Gastrocnemius medialis (tissue), 4 donors: ENCODE results near the gene BLOC1S4. TPM values are rescaled to one million over a fixed set of nuclear protein-coding genes. Genes with fewer than 3 reads are reported as not detected.

Experiments used
- ATAC-seq, 2 donors: fragments of 150-250 bp; one replicate each; pipeline ENCODE4 v1.9.1; 2016
- DNase-seq, 2 donors: peaks; one replicate each; pipeline ENCODE4 v3.0.0-alpha.2; 2019
- H3K27ac ChIP-seq, 4 donors: fragments of 200-600 bp; sonication (generic); 1 replicate in 1 of 4; 2 replicates in 3 of 4; pipeline ENCODE4 v1.5.1; 2016 to 2018; ENCODE audit warnings: mild to moderate bottlenecking in 2 of 4, moderate library complexity in 1 of 4
- H3K27me3 ChIP-seq, 3 donors: fragments of 200-600 bp; sonication (generic) in 2 of 3; 1 replicate in 1 of 3; 2 replicates in 2 of 3; pipeline versions ENCODE4 v1.5.1 to v1.6.0; 2016 to 2019; ENCODE audit warnings: mild to moderate bottlenecking in 1 of 3, moderate library complexity in 1 of 3
- H3K36me3 ChIP-seq, 2 donors: fragments of 200-600 bp; sonication (generic) in 1 of 2; one replicate each; pipeline ENCODE4 v1.5.1; 2017 to 2018
- H3K4me1 ChIP-seq, 2 donors: fragments of 200-600 bp; sonication (generic) in 1 of 2; one replicate each; pipeline ENCODE4 v1.5.1; 2016 to 2017; ENCODE audit warnings: mild to moderate bottlenecking in 2 of 2
- H3K4me3 ChIP-seq, 4 donors: fragments of 200-600 bp; sonication (generic) in 3 of 4; 1 replicate in 1 of 4; 2 replicates in 3 of 4; pipeline ENCODE4 v1.5.1; 2016 to 2019; ENCODE audit warnings: mild to moderate bottlenecking in 2 of 4
- H3K9me3 ChIP-seq, 3 donors: fragments of 200-600 bp; sonication (generic) in 2 of 3; 1 replicate in 1 of 3; 2 replicates in 2 of 3; pipeline ENCODE4 v1.5.1; 2016 to 2019
- POLR2A ChIP-seq, 2 donors: fragments of 450-650 bp; IDR thresholded peaks; one replicate each; pipeline ENCODE4 v1.6.1; 2017; ENCODE audit warnings: antibody characterized with exemption in 2 of 2, mild to moderate bottlenecking in 2 of 2, moderate library complexity in 2 of 2
- in situ Hi-C, 4 donors: fragments of 200-750 bp; cut with MboI; loops; one replicate each; pipeline versions ENCODE4 v1.15.0 to v1.8.0; 2017; ENCODE audit warnings: low sequenced_read_pairs in 4 of 4
- intact Hi-C: fragments of 100-400 bp; cut with DNase I; formaldehyde crosslinking; loops from one replicate; pipeline ENCODE4 v1.15.1; 2023; ENCODE audit warnings: low total_unique reads
- total RNA-seq, 4 donors: library from RNA; depleted of rRNA; stranded (reverse); fragments of >200 nt; gene quantifications; one replicate each; pipeline versions ENCODE4 v1.1.0 to v1.2.3, GENCODE V29; 2016
- TF ChIP-seq, protein P1 (sequence below), 5 experiments: fragments of 450-650 bp in 3 of 5; fragments of 200-600 bp in 2 of 5; sonication (generic) in 2 of 5; IDR thresholded peaks in 4 of 5; conservative IDR thresholded peaks in 1 of 5; 1 replicate in 4 of 5; 2 replicates in 1 of 5; pipeline ENCODE4 v1.5.1; 2016 to 2019; ENCODE audit warnings: antibody characterized with exemption in 5 of 5, mild to moderate bottlenecking in 3 of 5, moderate library complexity in 3 of 5

Gene BLOC1S4
- total RNA-seq, 4 donors from 2014 or later, result 15.7 to 25.7 (median 22.3) TPM

DNA sequence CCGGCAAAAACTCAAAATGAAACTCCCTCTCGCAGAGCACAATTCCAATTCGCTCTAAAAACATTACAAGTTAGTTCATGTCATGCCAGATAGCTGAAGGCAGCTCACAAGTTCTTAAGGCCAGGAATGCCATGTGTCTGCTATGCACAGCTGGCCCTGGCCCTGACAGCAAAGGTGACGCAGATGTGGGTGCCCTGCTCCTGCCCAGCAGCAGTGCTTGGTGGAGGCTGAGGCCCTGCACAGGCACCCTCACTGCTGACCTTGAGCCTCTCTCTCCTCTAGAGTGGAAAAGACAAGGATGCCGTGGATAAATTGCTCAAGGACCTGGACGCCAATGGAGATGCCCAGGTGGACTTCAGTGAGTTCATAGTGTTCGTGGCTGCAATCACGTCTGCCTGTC lies 19.4 kb upstream of the BLOC1S4 start:
- H3K27ac ChIP-seq, result peak overlapping the region in 2 of 4 donors; percentile 13 to 38
- no peaks in the 10 kb centered on the region for H3K36me3 ChIP-seq
- no peak for DNase-seq
- intact Hi-C loops, result no loop called here
- peaks cover 0 to 7% of the 10 kb centered on the region in 2 donors for H3K4me1 ChIP-seq
- TF ChIP-seq, protein P1, sequence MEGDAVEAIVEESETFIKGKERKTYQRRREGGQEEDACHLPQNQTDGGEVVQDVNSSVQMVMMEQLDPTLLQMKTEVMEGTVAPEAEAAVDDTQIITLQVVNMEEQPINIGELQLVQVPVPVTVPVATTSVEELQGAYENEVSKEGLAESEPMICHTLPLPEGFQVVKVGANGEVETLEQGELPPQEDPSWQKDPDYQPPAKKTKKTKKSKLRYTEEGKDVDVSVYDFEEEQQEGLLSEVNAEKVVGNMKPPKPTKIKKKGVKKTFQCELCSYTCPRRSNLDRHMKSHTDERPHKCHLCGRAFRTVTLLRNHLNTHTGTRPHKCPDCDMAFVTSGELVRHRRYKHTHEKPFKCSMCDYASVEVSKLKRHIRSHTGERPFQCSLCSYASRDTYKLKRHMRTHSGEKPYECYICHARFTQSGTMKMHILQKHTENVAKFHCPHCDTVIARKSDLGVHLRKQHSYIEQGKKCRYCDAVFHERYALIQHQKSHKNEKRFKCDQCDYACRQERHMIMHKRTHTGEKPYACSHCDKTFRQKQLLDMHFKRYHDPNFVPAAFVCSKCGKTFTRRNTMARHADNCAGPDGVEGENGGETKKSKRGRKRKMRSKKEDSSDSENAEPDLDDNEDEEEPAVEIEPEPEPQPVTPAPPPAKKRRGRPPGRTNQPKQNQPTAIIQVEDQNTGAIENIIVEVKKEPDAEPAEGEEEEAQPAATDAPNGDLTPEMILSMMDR (IDR thresholded peaks at IDR 0.05 in 4 of 5, conservative IDR thresholded peaks at IDR 0.05 in 1 of 5), result no peak
- no peak for TF ChIP-seq POLR2A (IDR thresholded peaks at IDR 0.05)
- H3K27me3 ChIP-seq, result no peaks in the 10 kb centered on the region
- ATAC-seq, result peak in 1 of 2 donors; percentile 15
- no peak overlapping the region for H3K4me3 ChIP-seq
- in situ Hi-C loops, result no loop called here
- no peaks in the 10 kb centered on the region for H3K9me3 ChIP-seq

DNA sequence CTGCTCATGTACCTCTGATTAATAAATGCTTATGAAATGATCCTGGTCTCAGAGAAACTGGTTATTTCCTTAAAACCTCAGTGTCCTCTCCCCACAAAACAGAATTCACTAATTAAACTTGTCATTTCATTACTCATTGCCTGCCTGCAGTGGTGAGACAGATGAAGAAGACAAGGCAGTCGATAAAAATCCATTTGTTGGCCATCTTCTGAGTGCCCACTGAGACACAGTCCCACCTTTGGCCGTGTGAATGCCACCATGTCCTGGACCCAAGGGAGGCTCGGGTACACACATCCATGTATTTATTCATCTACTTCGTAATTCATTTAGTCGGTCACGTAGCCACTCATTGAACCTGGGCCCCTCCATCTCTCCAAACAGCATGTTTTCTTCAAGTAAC lies 18.8 kb upstream of the BLOC1S4 start:
- peak in 1 of 2 donors; percentile 7 for ATAC-seq
- Histone ChIP-seq H3K9me3 (no peaks in the 10 kb centered on the region), H3K36me3 (no peaks in the 10 kb centered on the region), H3K27me3 (no peaks in the 10 kb centered on the region), H3K4me1 (peaks cover 0 to 7% of the 10 kb centered on the region in 2 donors), H3K4me3 (no peak overlapping the region), H3K27ac (peak overlapping the region in 1 of 4 donors; percentile 38)
- intact Hi-C loops, result no loop called here
- in situ Hi-C loops, result no loop called here
- DNase-seq, result no peak
- TF ChIP-seq, protein P1 (IDR thresholded peaks at IDR 0.05 in 4 of 5, conservative IDR thresholded peaks at IDR 0.05 in 1 of 5), result no peak
- no peak for TF ChIP-seq POLR2A (IDR thresholded peaks at IDR 0.05)

DNA sequence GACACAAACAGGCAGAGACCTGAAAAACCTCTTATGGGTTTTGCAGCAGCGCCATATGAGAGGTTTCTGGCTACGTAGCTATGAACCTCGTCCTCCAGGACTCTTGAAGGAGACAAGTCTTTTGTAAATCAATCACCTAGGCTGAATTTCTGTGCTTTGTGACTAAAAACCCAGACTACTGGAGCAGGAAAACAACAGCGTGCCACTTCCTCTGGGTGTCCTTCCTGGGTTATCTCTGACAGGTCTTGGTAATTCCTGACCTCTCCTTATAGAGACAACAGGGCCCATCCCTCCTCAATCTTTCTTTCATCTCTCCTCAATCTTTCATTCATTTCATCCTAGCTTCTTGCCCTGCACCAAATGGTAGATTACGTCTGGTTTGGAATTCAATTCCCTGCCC lies 16.6 kb upstream of the BLOC1S4 start:
- no peak for ATAC-seq
- H3K27me3 ChIP-seq, result no peaks in the 10 kb centered on the region
- H3K27ac ChIP-seq, result no peak overlapping the region
- no peak overlapping the region for H3K4me3 ChIP-seq
- in situ Hi-C loops, result no loop called here
- H3K36me3 ChIP-seq, result no peaks in the 10 kb centered on the region
- DNase-seq, result no peak
- H3K9me3 ChIP-seq, result no peaks in the 10 kb centered on the region
- H3K4me1 ChIP-seq, result peaks cover 9 to 22% of the 10 kb centered on the region in 2 donors
- no peak for TF ChIP-seq POLR2A (IDR thresholded peaks at IDR 0.05)
- TF ChIP-seq, protein P1 (IDR thresholded peaks at IDR 0.05 in 4 of 5, conservative IDR thresholded peaks at IDR 0.05 in 1 of 5), result no peak
- intact Hi-C loops, result no loop called here

DNA sequence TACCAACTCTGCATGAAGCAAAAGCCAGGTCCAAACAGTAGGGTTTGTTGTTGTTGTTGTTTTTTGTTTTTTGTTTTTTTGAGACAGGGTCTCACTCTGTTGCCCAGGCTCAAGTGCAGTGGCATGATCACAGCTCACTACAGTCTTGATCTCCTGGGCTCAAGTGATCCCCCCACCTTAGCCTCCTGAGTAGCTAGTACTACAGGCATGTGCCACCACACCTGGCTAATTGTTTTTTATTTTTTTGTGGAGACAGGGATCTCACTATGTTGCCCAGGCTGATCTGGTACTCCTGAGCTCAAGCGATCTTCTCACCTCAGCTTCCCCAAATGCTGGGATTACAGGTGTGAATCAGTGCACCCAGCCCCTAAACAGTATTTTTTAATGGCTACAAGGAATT lies 16.1 kb upstream of the BLOC1S4 start:
- peaks cover 14 to 25% of the 10 kb centered on the region in 2 donors for H3K4me1 ChIP-seq
- intact Hi-C loops (no loop called here), in situ Hi-C loops (no loop called here)
- H3K27ac ChIP-seq, result no peak overlapping the region
- no peaks in the 10 kb centered on the region for H3K36me3 ChIP-seq
- H3K4me3 ChIP-seq, result no peak overlapping the region
- no peaks in the 10 kb centered on the region for H3K27me3 ChIP-seq
- TF ChIP-seq, protein P1 (IDR thresholded peaks at IDR 0.05 in 4 of 5, conservative IDR thresholded peaks at IDR 0.05 in 1 of 5), result no peak
- TF ChIP-seq POLR2A (IDR thresholded peaks at IDR 0.05), result no peak
- ATAC-seq (no peak), DNase-seq (no peak)
- no peaks in the 10 kb centered on the region for H3K9me3 ChIP-seq

DNA sequence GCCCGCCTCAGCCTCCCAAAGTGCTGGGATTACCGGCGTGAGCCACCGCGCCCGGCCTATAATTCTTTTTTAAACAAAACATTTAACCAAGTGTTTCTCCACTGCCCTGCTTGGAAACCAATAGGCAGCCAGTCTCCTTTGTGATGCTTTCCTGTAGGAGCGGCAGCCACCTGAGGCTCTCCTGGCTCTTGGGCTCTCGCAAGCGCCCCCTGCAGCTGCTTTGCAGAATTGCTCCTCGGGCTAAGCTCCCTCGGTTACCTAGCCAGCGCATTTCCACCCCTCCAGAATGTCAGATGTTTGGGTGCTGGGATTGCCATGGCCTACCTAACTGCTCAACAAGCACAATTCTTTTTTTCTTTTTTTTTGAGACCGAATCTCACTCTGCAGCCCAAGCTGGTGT lies 14.6 kb upstream of the BLOC1S4 start:
- intact Hi-C loops, result no loop called here
- Histone ChIP-seq H3K4me1 (peaks cover 28 to 36% of the 10 kb centered on the region in 2 donors), H3K27me3 (no peaks in the 10 kb centered on the region), H3K36me3 (no peaks in the 10 kb centered on the region), H3K27ac (no peak overlapping the region), H3K4me3 (no peak overlapping the region), H3K9me3 (no peaks in the 10 kb centered on the region)
- DNase-seq, result no peak
- no peak for ATAC-seq
- TF ChIP-seq POLR2A (IDR thresholded peaks at IDR 0.05), result no peak
- TF ChIP-seq, protein P1 (IDR thresholded peaks at IDR 0.05 in 4 of 5, conservative IDR thresholded peaks at IDR 0.05 in 1 of 5), result peak in 1 of 5 experiments; percentile 14
- in situ Hi-C loops, result no loop called here
